ENCODE results near the gene ALPL. TPM values are rescaled to one million over a fixed set of nuclear protein-coding genes. Genes with fewer than 3 reads are reported as not detected.

Gene ALPL
- total and polyA plus RNA-seq, 2 donors: 0.90 to 3.8 TPM

GRCh38 chr1:21490774-21491487, 18.3 kb upstream of the ALPL start:
- DNase-seq (ENCODE audit: low read depth in 6 of 9, low spot score in 9 of 9): no peak
- peaks cover 0 to 5% of the 10 kb centered on the region in 2 donors for H3K9me3 ChIP-seq (ENCODE audit: control insufficient read depth in 2 of 2, insufficient read depth in 1 of 2, low read length in 1 of 2)
- 86% methylated on average over 11 of the region's 11 CpGs for WGBS

DNA sequence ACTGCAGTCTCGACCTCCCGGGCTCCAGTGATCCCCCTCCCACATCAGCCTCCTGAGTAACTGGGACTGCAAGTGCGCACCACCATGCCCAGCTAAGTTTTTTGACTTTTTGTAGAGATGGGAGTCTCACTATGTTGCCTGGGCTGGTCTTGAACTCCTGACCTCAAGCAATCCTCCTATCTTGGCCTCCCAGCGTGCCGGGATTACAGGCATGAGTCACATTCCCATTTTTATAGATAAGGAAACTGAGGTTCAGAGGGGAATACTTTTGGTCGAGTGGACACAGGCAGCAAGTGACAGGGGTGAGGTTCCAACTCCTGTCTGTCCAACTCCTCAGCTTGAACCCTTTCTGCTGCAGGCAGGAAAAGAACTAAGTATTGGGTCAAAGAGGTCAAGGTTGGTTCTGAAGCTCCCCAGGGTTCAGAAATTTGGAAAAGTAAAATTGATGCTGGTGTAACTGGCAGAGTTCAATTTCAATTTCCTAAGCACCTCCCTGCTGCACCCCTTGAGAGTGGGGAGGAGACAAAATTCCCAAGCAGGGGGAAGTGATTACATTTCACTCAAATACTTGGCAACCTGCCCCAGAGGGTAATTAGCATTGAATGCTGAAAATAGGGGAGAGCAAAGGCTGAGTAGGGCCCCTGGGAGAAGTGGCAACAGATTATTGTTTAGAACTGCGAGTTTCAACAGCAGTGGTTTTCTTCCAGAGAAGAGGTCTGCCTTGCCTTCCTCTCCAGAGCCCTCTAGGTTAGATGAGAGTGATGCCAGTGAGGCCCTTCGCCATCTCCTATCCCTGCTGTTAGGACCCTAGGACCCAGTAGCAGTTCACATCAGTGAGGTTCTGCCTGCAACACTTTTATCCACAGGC, 17.5 kb upstream of the ALPL start:
- H3K4me1 ChIP-seq (ENCODE audit: control insufficient read depth in 2 of 2, insufficient read depth in 2 of 2, low read length in 2 of 2): no peaks in the 10 kb centered on the region
- no peak overlapping the region for H3K4me3 ChIP-seq (ENCODE audit: low read length in 2 of 2)
- H3K27ac ChIP-seq (ENCODE audit: low read depth in 1 of 2, low read length in 1 of 2): no peak overlapping the region
- 82% methylated on average over 8 of the region's 8 CpGs for WGBS
- peaks cover 0 to 3% of the 10 kb centered on the region in 2 donors for H3K27me3 ChIP-seq (ENCODE audit: control insufficient read depth in 2 of 2, insufficient read depth in 1 of 2, low read length in 1 of 2)
- no peak for DNase-seq (ENCODE audit: low read depth in 6 of 9, low spot score in 9 of 9)
- peaks cover 0 to 5% of the 10 kb centered on the region in 2 donors for H3K9me3 ChIP-seq (ENCODE audit: control insufficient read depth in 2 of 2, insufficient read depth in 1 of 2, low read length in 1 of 2)
- H3K36me3 ChIP-seq (ENCODE audit: control insufficient read depth in 2 of 2, insufficient read depth in 2 of 2, low read length in 1 of 2): no peaks in the 10 kb centered on the region

More at GRCh38 chr1:21490774-21491487, 18.3 kb upstream of the ALPL start:
- Histone ChIP-seq H3K27me3 (ENCODE audit: control insufficient read depth in 2 of 2, insufficient read depth in 1 of 2, low read length in 1 of 2) (peaks cover 0 to 3% of the 10 kb centered on the region in 2 donors), H3K4me1 (ENCODE audit: control insufficient read depth in 2 of 2, insufficient read depth in 2 of 2, low read length in 2 of 2) (no peaks in the 10 kb centered on the region), H3K36me3 (ENCODE audit: control insufficient read depth in 2 of 2, insufficient read depth in 2 of 2, low read length in 1 of 2) (no peaks in the 10 kb centered on the region), H3K4me3 (ENCODE audit: low read length in 2 of 2) (no peak overlapping the region), H3K27ac (ENCODE audit: low read depth in 1 of 2, low read length in 1 of 2) (no peak overlapping the region)

DNA sequence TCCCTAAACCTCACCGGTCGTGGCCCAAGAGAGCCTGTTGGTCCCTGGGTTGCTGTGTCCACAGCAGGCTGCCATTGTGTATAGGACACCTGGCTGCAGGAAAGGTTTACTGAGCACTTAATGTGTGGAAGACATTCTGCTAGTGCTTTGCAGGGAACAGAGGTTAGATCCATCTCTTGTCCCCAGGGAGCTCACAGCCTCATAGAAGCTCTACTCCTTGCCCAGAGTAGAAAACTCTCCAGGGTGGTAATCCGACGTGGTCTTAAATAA, 16.9 kb upstream of the ALPL start:
- H3K27me3 ChIP-seq (ENCODE audit: control insufficient read depth in 2 of 2, insufficient read depth in 1 of 2, low read length in 1 of 2): peaks cover 0 to 5% of the 10 kb centered on the region in 2 donors
- H3K4me3 ChIP-seq (ENCODE audit: low read length in 2 of 2): no peak overlapping the region
- no peak overlapping the region for H3K27ac ChIP-seq (ENCODE audit: low read depth in 1 of 2, low read length in 1 of 2)
- H3K9me3 ChIP-seq (ENCODE audit: control insufficient read depth in 2 of 2, insufficient read depth in 1 of 2, low read length in 1 of 2): peaks cover 0 to 5% of the 10 kb centered on the region in 2 donors
- H3K4me1 ChIP-seq (ENCODE audit: control insufficient read depth in 2 of 2, insufficient read depth in 2 of 2, low read length in 2 of 2): no peaks in the 10 kb centered on the region
- WGBS: 73% methylated on average over 4 of the region's 4 CpGs
- no peaks in the 10 kb centered on the region for H3K36me3 ChIP-seq (ENCODE audit: control insufficient read depth in 2 of 2, insufficient read depth in 2 of 2, low read length in 1 of 2)
- no peak for DNase-seq (ENCODE audit: low read depth in 6 of 9, low spot score in 9 of 9)

DNA sequence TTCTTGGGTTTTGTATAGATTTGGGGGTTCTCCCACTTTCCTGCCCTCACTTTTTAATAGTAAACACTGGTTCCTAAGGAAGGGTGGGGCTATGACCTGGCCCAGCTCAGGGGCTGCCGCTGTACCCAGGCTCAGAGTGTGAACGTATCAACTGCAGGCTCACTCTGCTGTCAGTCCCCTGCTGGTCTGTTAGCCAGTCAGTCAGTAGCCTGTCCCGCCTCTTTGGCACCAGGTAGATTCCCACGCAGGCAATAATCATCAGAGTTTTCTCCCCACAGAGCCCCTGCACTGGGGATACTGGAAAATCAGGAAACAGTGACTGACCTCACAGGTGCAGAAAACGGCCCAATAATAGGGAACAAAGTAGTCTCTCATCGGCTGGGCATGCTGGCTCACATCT, 15.0 kb upstream of the ALPL start:
- Histone ChIP-seq H3K36me3 (ENCODE audit: control insufficient read depth in 2 of 2, insufficient read depth in 2 of 2, low read length in 1 of 2) (no peaks in the 10 kb centered on the region), H3K9me3 (ENCODE audit: control insufficient read depth in 2 of 2, insufficient read depth in 1 of 2, low read length in 1 of 2) (peaks cover 0 to 5% of the 10 kb centered on the region in 2 donors), H3K4me3 (ENCODE audit: low read length in 2 of 2) (no peak overlapping the region), H3K27ac (ENCODE audit: low read depth in 1 of 2, low read length in 1 of 2) (no peak overlapping the region), H3K4me1 (ENCODE audit: control insufficient read depth in 2 of 2, insufficient read depth in 2 of 2, low read length in 2 of 2) (no peaks in the 10 kb centered on the region), H3K27me3 (ENCODE audit: control insufficient read depth in 2 of 2, insufficient read depth in 1 of 2, low read length in 1 of 2) (peaks cover 0 to 9% of the 10 kb centered on the region in 2 donors)
- WGBS: 89% methylated on average over 6 of the region's 6 CpGs
- DNase-seq (ENCODE audit: low read depth in 6 of 9, low spot score in 9 of 9): no peak

DNA sequence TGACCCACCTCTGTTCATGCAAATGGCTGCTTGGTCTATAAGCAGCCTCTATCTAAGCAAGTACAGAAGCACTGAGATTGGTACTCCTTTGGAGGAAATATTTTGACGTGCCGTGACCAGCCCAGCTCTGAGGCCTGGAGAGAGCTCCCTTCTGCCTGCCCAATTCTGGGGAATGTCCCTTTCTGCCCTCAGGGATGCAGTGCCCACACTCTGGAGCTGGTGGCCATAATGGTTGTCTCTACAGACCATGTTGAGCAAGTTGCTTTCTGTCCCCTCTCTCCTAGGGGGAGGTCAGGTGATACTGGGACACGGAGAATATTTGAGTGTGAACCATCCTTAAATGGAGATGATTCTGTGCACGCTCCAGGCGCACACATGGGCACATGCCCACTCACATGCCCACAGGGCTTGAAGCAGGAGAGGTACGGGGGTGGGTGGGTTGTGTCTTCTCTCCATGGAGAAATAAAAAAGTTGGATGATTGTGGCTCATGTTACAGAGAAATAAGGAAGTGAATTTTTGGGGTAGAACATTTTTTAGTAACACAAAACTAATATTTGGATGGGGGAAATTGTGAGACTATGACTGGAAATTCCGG, 13.9 kb upstream of the ALPL start:
- Histone ChIP-seq H3K4me3 (ENCODE audit: low read length in 2 of 2) (no peak overlapping the region), H3K36me3 (ENCODE audit: control insufficient read depth in 2 of 2, insufficient read depth in 2 of 2, low read length in 1 of 2) (no peaks in the 10 kb centered on the region), H3K9me3 (ENCODE audit: control insufficient read depth in 2 of 2, insufficient read depth in 1 of 2, low read length in 1 of 2) (peaks cover 0 to 4% of the 10 kb centered on the region in 2 donors), H3K4me1 (ENCODE audit: control insufficient read depth in 2 of 2, insufficient read depth in 2 of 2, low read length in 2 of 2) (no peaks in the 10 kb centered on the region), H3K27me3 (ENCODE audit: control insufficient read depth in 2 of 2, insufficient read depth in 1 of 2, low read length in 1 of 2) (peaks cover 0 to 9% of the 10 kb centered on the region in 2 donors), H3K27ac (ENCODE audit: low read depth in 1 of 2, low read length in 1 of 2) (no peak overlapping the region)
- 92% methylated on average over 7 of the region's 7 CpGs for WGBS
- DNase-seq (ENCODE audit: low read depth in 6 of 9, low spot score in 9 of 9): no peak

- Histone ChIP-seq H3K4me3 (ENCODE audit: low read length in 2 of 2) (no peak overlapping the region), H3K27ac (ENCODE audit: low read depth in 1 of 2, low read length in 1 of 2) (no peak overlapping the region), H3K27me3 (ENCODE audit: control insufficient read depth in 2 of 2, insufficient read depth in 1 of 2, low read length in 1 of 2) (peaks cover 0 to 6% of the 10 kb centered on the region in 2 donors), H3K36me3 (ENCODE audit: control insufficient read depth in 2 of 2, insufficient read depth in 2 of 2, low read length in 1 of 2) (no peaks in the 10 kb centered on the region), H3K4me1 (ENCODE audit: control insufficient read depth in 2 of 2, insufficient read depth in 2 of 2, low read length in 2 of 2) (no peaks in the 10 kb centered on the region), H3K9me3 (ENCODE audit: control insufficient read depth in 2 of 2, insufficient read depth in 1 of 2, low read length in 1 of 2) (no peaks in the 10 kb centered on the region)
- 90% methylated on average over 1 of the region's 1 CpG for WGBS
- DNase-seq (ENCODE audit: low read depth in 6 of 9, low spot score in 9 of 9): no peak
These were observed 13.2 kb upstream of the ALPL start for GRCh38 chr1:21496063-21496462.

DNA sequence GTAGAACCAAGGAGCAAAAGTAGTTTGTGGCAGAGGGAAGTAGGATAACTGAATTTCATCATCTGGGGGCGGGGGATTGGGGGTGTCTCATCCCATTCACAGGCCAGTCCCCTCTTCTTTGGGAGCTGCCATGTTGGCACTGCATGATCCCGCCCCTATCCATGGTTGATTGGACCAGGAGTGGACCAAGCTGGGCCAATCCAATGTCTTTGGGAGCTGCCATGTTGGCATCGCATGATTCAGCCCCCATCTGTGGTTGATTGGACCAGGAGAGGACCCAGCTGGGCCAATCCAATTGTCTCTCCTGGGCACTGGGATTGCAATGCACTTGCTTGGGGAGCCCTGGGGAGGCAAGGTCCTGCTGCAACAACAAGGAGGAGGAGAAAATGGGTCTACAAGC, 12.3 kb upstream of the ALPL start:
- H3K4me1 ChIP-seq (ENCODE audit: control insufficient read depth in 2 of 2, insufficient read depth in 2 of 2, low read length in 2 of 2): no peaks in the 10 kb centered on the region
- no peak for DNase-seq (ENCODE audit: low read depth in 6 of 9, low spot score in 9 of 9)
- WGBS: 93% methylated on average over 3 of the region's 3 CpGs
- H3K36me3 ChIP-seq (ENCODE audit: control insufficient read depth in 2 of 2, insufficient read depth in 2 of 2, low read length in 1 of 2): no peaks in the 10 kb centered on the region
- no peak overlapping the region for H3K27ac ChIP-seq (ENCODE audit: low read depth in 1 of 2, low read length in 1 of 2)
- H3K27me3 ChIP-seq (ENCODE audit: control insufficient read depth in 2 of 2, insufficient read depth in 1 of 2, low read length in 1 of 2): peaks cover 0 to 6% of the 10 kb centered on the region in 2 donors
- H3K4me3 ChIP-seq (ENCODE audit: low read length in 2 of 2): no peak overlapping the region
- no peaks in the 10 kb centered on the region for H3K9me3 ChIP-seq (ENCODE audit: control insufficient read depth in 2 of 2, insufficient read depth in 1 of 2, low read length in 1 of 2)

- H3K27me3 ChIP-seq (ENCODE audit: control insufficient read depth in 2 of 2, insufficient read depth in 1 of 2, low read length in 1 of 2): peaks cover 0 to 6% of the 10 kb centered on the region in 2 donors
- no peak for DNase-seq (ENCODE audit: low read depth in 6 of 9, low spot score in 9 of 9)
- no peaks in the 10 kb centered on the region for H3K4me1 ChIP-seq (ENCODE audit: control insufficient read depth in 2 of 2, insufficient read depth in 2 of 2, low read length in 2 of 2)
- no peak overlapping the region for H3K27ac ChIP-seq (ENCODE audit: low read depth in 1 of 2, low read length in 1 of 2)
- no peaks in the 10 kb centered on the region for H3K9me3 ChIP-seq (ENCODE audit: control insufficient read depth in 2 of 2, insufficient read depth in 1 of 2, low read length in 1 of 2)
- H3K36me3 ChIP-seq (ENCODE audit: control insufficient read depth in 2 of 2, insufficient read depth in 2 of 2, low read length in 1 of 2): no peaks in the 10 kb centered on the region
- WGBS: 86% methylated on average over 7 of the region's 7 CpGs
- no peak overlapping the region for H3K4me3 ChIP-seq (ENCODE audit: low read length in 2 of 2)
These were observed 11.7 kb upstream of the ALPL start for GRCh38 chr1:21497466-21498061.
